Body of pancreas (tissue), 4 donors: ENCODE data around the gene DHX15. TPM values are rescaled to one million over a fixed set of nuclear protein-coding genes. Genes with fewer than 3 reads are reported as not detected.

Source experiments
- ATAC-seq: fragments of 150-250 bp; one replicate; pipeline ENCODE4 v1.9.1; 2016
- DNase-seq, 4 donors: peaks; one replicate each; pipeline ENCODE4 v3.0.0-alpha.2; 2019
- H3K27ac ChIP-seq, 4 donors: fragments of 200-600 bp; sonication (generic); 1 replicate in 3 of 4; 2 replicates in 1 of 4; pipeline versions ENCODE4 v1.5.1 to v1.6.1; 2016 to 2019; ENCODE audit warnings: mild to moderate bottlenecking in 1 of 4, mixed read lengths in 1 of 4, moderate library complexity in 1 of 4
- H3K27me3 ChIP-seq, 2 donors: fragments of 200-600 bp; sonication (generic); one replicate each; pipeline ENCODE4 v1.6.0; 2016; ENCODE audit warnings: mild to moderate bottlenecking in 1 of 2
- H3K36me3 ChIP-seq, 2 donors: fragments of 200-600 bp; sonication (generic); replicated peaks in 1 of 2; 2 replicates each; pipeline ENCODE4 v1.5.1; 2016; ENCODE audit warnings: low read depth in 2 of 2; ENCODE audit not compliant: insufficient read depth in 1 of 2
- H3K4me1 ChIP-seq: fragments of 200-600 bp; sonication (generic); one replicate; pipeline ENCODE4 v1.6.0; 2016
- H3K4me3 ChIP-seq, 2 donors: fragments of 200-600 bp; sonication (generic); 1 replicate in 1 of 2; 2 replicates in 1 of 2; pipeline ENCODE4 v1.5.1; 2016 to 2019
- H3K9me3 ChIP-seq, 3 donors: fragments of 200-600 bp; sonication (generic); 1 replicate in 2 of 3; 2 replicates in 1 of 3; pipeline ENCODE4 v1.5.1; 2016
- CTCF ChIP-seq, 7 experiments: fragments of 450-650 bp in 4 of 7; fragments of 200-600 bp in 3 of 7; sonication (generic) in 3 of 7; IDR thresholded peaks; one replicate each; pipeline ENCODE4 v1.5.1; 2016 to 2019; ENCODE audit warnings: antibody characterized with exemption in 7 of 7
- POLR2A ChIP-seq, 3 donors: fragments of 450-650 bp; IDR thresholded peaks; one replicate each; pipeline ENCODE4 v1.6.1; 2016; ENCODE audit warnings: antibody characterized with exemption in 3 of 3, mild to moderate bottlenecking in 2 of 3
- WGBS, 2 donors: methylation state at CpG; one replicate each; pipeline ENCODE4 v1.1.5; 2017; 5-methylcytosine and 5-hydroxymethylcytosine counted together
- intact Hi-C: fragments of 100-400 bp; cut with DNase I; formaldehyde crosslinking; loops from one replicate; pipeline ENCODE4 v1.15.1; 2023
- total RNA-seq, 2 donors: library from RNA; depleted of rRNA; stranded (reverse); fragments of >200 nt; gene quantifications; one replicate each; pipeline ENCODE4 v1.1.0, GENCODE V29; 2016

DHX15 gene
- total RNA-seq, 2 donors from 2014 or later, result 83.7 to 104 TPM

- ATAC-seq, result peak; percentile 52
- intact Hi-C loops, result no loop called here
- Histone ChIP-seq H3K36me3 (no peaks in the 10 kb centered on the region), H3K4me1 (no peaks in the 10 kb centered on the region), H3K4me3 (no peak overlapping the region), H3K9me3 (no peaks in the 10 kb centered on the region), H3K27ac (no peak overlapping the region), H3K27me3 (no peaks in the 10 kb centered on the region)
- TF ChIP-seq POLR2A (IDR thresholded peaks at IDR 0.05), result no peak
- TF ChIP-seq CTCF (IDR thresholded peaks at IDR 0.05), result no peak
- no peak for DNase-seq
These were observed 23.0 kb upstream of the DHX15 start for GRCh38 chr4:24607334-24607733.

- Histone ChIP-seq H3K4me1 (peaks cover 7% of the 10 kb centered on the region), H3K4me3 (no peak overlapping the region), H3K27me3 (no peaks in the 10 kb centered on the region), H3K36me3 (no peaks in the 10 kb centered on the region), H3K27ac (no peak overlapping the region), H3K9me3 (no peaks in the 10 kb centered on the region)
- no peak for TF ChIP-seq POLR2A (IDR thresholded peaks at IDR 0.05)
- TF ChIP-seq CTCF (IDR thresholded peaks at IDR 0.05), result no peak
- intact Hi-C loops, result no loop called here
- ATAC-seq, result no peak
- no peak for DNase-seq
These were observed 20.9 kb upstream of the DHX15 start for GRCh38 chr4:24605216-24605615.

GRCh38 chr4:24604558-24605214 lies 20.3 kb upstream of the DHX15 start:
- Histone ChIP-seq H3K27me3 (no peaks in the 10 kb centered on the region), H3K4me3 (no peak overlapping the region), H3K27ac (no peak overlapping the region), H3K4me1 (peaks cover 12% of the 10 kb centered on the region), H3K9me3 (no peaks in the 10 kb centered on the region), H3K36me3 (no peaks in the 10 kb centered on the region)
- 65 to 69% methylated on average over 4 of the region's 4 CpGs for WGBS, 2 donors
- intact Hi-C loops, result no loop called here
- DNase-seq (no peak), ATAC-seq (no peak)
- no peak for TF ChIP-seq CTCF (IDR thresholded peaks at IDR 0.05)

GRCh38 chr4:24603343-24603742 lies 19.0 kb upstream of the DHX15 start:
- TF ChIP-seq CTCF (IDR thresholded peaks at IDR 0.05), result no peak
- no peak for DNase-seq
- Histone ChIP-seq H3K9me3 (no peaks in the 10 kb centered on the region), H3K27ac (no peak overlapping the region), H3K27me3 (no peaks in the 10 kb centered on the region), H3K4me3 (no peak overlapping the region), H3K36me3 (no peaks in the 10 kb centered on the region), H3K4me1 (peaks cover 24% of the 10 kb centered on the region)
- ATAC-seq, result no peak
- WGBS, 2 donors, result 78 to 86% methylated on average over 6 of the region's 6 CpGs
- intact Hi-C loops, result no loop called here

GRCh38 chr4:24601121-24601520 lies 16.8 kb upstream of the DHX15 start:
- no peak for DNase-seq
- H3K27ac ChIP-seq, result peak overlapping the region in 2 of 4 donors; percentile 21 to 29
- peaks cover 41% of the 10 kb centered on the region for H3K4me1 ChIP-seq
- H3K36me3 ChIP-seq, result no peaks in the 10 kb centered on the region
- TF ChIP-seq POLR2A (IDR thresholded peaks at IDR 0.05) (no peak), CTCF (IDR thresholded peaks at IDR 0.05) (no peak)
- no peak overlapping the region for H3K4me3 ChIP-seq
- H3K9me3 ChIP-seq, result no peaks in the 10 kb centered on the region
- ATAC-seq, result no peak
- no peaks in the 10 kb centered on the region for H3K27me3 ChIP-seq
- intact Hi-C loops, result no loop called here
- WGBS, 2 donors, result 65 to 76% methylated on average over 1 of the region's 1 CpG
